ENCODE results near the gene CCDC117. TPM values are rescaled to one million over a fixed set of nuclear protein-coding genes. Genes with fewer than 3 reads are reported as not detected.

Gene CCDC117
- total RNA-seq, 1 donor from 2014 or later = 36.5 TPM

DNA sequence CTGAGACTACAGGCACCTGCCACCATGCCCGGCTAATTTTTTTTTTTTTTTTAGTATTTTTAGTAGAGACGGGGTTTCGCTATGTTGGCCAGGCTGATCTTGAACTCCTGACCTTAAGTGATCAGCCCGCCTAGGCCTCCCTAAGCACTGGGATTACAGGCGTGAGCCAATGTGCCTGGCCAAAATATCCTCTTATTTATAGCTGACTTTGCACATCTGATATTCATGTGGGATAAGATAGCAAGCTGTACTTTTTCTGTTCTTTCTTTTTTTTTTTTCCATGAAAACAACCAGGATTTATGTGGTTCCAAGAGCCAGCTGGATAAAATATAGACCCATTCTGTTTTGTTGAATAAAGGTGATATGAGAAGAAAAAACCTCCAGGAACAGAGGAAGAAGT is 40.0 kb downstream of the CCDC117 start:
- no peaks in the 10 kb centered on the region for H3K9me3 Mint-ChIP-seq
- H3K27me3 Mint-ChIP-seq (ENCODE audit: low read depth) = no peaks in the 10 kb centered on the region
- no peak overlapping the region for H3K4me3 Mint-ChIP-seq
- TF ChIP-seq, protein P1, sequence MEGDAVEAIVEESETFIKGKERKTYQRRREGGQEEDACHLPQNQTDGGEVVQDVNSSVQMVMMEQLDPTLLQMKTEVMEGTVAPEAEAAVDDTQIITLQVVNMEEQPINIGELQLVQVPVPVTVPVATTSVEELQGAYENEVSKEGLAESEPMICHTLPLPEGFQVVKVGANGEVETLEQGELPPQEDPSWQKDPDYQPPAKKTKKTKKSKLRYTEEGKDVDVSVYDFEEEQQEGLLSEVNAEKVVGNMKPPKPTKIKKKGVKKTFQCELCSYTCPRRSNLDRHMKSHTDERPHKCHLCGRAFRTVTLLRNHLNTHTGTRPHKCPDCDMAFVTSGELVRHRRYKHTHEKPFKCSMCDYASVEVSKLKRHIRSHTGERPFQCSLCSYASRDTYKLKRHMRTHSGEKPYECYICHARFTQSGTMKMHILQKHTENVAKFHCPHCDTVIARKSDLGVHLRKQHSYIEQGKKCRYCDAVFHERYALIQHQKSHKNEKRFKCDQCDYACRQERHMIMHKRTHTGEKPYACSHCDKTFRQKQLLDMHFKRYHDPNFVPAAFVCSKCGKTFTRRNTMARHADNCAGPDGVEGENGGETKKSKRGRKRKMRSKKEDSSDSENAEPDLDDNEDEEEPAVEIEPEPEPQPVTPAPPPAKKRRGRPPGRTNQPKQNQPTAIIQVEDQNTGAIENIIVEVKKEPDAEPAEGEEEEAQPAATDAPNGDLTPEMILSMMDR (conservative IDR thresholded peaks at IDR 0.05) = no peak
- no peak for DNase-seq (ENCODE audit: low read depth, low spot score)
- no peaks in the 10 kb centered on the region for H3K36me3 Mint-ChIP-seq (ENCODE audit: low read depth)
- H3K27ac Mint-ChIP-seq (ENCODE audit: unreplicated experiment) = no peak overlapping the region
- H3K4me1 Mint-ChIP-seq = peaks cover 8% of the 10 kb centered on the region

DNA sequence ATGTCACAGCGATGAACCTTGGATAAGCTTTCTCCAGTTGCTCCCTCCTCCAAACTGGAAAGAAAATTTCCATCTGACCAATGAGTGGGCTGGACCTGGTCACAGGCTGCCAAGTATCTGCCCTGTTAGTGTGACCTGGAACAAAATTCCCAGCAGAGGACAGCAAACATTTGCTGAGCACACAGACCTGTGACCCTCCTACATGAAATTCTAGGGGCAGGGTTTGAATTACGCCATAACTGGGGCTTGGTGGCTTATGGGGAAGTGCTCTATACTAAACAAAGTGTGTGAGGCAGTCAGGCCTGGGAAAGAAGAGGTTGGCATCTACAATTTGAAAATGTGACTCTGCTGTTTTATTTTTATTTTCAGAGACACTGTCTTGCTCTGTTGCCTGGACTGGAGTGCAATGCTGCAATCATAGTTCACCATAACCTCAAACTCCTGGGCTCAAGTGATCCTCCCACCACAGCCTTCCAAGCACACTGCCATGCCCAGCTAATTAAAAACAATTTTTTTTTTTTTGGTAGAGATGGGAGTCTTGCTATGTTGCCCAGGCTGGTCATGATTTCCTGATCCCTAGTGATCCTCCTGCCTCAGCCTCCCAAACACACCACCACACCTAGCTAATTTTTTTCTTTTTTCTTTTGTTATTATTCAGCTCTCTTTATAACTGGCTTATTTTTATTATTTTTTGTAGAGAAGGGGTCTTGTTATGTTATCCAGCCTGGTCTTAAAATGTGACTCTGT is 41.5 kb downstream of the CCDC117 start:
- no peak overlapping the region for H3K4me3 Mint-ChIP-seq
- no peak overlapping the region for H3K27ac Mint-ChIP-seq (ENCODE audit: unreplicated experiment)
- H3K9me3 Mint-ChIP-seq = no peaks in the 10 kb centered on the region
- peaks cover 8% of the 10 kb centered on the region for H3K4me1 Mint-ChIP-seq
- no peaks in the 10 kb centered on the region for H3K27me3 Mint-ChIP-seq (ENCODE audit: low read depth)
- no peaks in the 10 kb centered on the region for H3K36me3 Mint-ChIP-seq (ENCODE audit: low read depth)
- TF ChIP-seq, protein P1 (conservative IDR thresholded peaks at IDR 0.05) = no peak
- no peak for DNase-seq (ENCODE audit: low read depth, low spot score)

DNA sequence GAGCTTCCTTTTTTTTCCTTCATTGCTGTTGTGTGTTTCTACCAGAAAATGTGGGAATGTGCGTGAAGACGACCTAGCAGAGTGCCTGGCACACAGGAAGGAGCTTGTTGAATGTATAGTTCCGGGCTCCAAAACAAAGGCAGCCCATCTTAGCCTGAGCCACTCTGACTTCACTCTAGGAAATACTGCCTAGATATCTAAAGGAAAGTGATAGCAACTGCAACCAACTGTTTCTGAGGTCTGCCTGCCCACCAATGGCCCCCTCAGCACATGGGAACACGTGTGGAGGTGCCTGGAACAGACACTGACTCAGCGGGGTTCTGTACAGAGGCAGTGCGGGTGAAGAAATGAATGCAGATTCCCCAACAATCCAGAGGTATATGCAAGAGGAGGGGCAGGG is 42.6 kb downstream of the CCDC117 start:
- no peaks in the 10 kb centered on the region for H3K36me3 Mint-ChIP-seq (ENCODE audit: low read depth)
- H3K27me3 Mint-ChIP-seq (ENCODE audit: low read depth) = no peaks in the 10 kb centered on the region
- no peak overlapping the region for H3K27ac Mint-ChIP-seq (ENCODE audit: unreplicated experiment)
- peaks cover 8% of the 10 kb centered on the region for H3K4me1 Mint-ChIP-seq
- TF ChIP-seq, protein P1 (conservative IDR thresholded peaks at IDR 0.05) = no peak
- no peak overlapping the region for H3K4me3 Mint-ChIP-seq
- no peaks in the 10 kb centered on the region for H3K9me3 Mint-ChIP-seq
- DNase-seq (ENCODE audit: low read depth, low spot score) = no peak

DNA sequence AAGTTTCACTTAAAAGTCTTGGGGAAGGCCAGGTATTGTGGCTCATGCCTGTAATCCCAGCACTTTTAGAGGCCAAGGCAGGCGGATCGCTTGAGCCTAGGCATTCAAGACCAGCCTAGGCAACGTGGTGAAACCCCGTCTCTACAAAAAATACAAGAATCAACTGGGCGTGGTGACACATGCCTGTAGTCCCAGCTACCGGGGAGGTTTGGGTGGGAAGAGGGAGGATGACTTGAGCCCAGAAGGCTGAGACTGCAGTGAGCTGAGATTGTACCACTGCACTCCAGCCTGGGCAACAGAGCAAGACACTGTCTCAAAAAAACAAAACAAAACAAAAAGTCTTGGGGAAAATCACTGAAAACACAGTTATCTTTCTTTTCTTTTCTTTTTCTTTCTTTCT is 43.2 kb downstream of the CCDC117 start:
- TF ChIP-seq, protein P1 (conservative IDR thresholded peaks at IDR 0.05) = no peak
- Mint-ChIP-seq H3K4me3 (no peak overlapping the region), H3K4me1 (peaks cover 8% of the 10 kb centered on the region)

DNA sequence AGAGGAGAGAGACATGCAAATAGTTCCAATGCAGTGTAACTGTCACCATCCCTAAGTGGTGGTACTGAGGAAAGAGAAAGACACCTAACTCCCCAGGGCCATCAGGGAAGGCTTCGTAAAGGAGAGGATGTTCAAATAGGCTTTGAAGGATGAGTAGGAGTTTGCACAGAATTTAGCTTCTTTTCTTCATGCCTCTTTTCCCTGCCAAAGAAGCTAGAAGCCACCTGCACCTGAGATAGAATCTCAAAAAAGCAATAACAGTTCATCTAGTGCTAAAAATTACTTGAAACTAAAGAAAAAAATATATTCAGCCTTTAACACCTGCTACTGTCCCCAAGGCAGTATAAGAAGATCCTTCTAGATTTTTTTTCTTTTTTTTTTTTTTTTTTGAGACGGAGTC is 44.6 kb downstream of the CCDC117 start:
- Mint-ChIP-seq H3K9me3 (no peaks in the 10 kb centered on the region), H3K27ac (ENCODE audit: unreplicated experiment) (no peak overlapping the region), H3K4me1 (peaks cover 8% of the 10 kb centered on the region), H3K27me3 (ENCODE audit: low read depth) (no peaks in the 10 kb centered on the region), H3K4me3 (no peak overlapping the region), H3K36me3 (ENCODE audit: low read depth) (no peaks in the 10 kb centered on the region)
- TF ChIP-seq, protein P1 (conservative IDR thresholded peaks at IDR 0.05) = no peak
- no peak for DNase-seq (ENCODE audit: low read depth, low spot score)

More for the DNA sequence above, 43.2 kb downstream of the CCDC117 start:
- Mint-ChIP-seq H3K27ac (ENCODE audit: unreplicated experiment) (no peak overlapping the region), H3K27me3 (ENCODE audit: low read depth) (no peaks in the 10 kb centered on the region), H3K9me3 (no peaks in the 10 kb centered on the region), H3K36me3 (ENCODE audit: low read depth) (no peaks in the 10 kb centered on the region)
- no peak for DNase-seq (ENCODE audit: low read depth, low spot score)
